RWPE1 (cell line): Measurements from ENCODE around the gene RNF126.

Source experiments
- CTCF ChIA-PET: fragments of 350-600 bp; sonication (Branson Sonifier 250); formaldehyde crosslinking; extraction: SDS; loops from one replicate; lab custom pipeline; 2021; lab: Yijun Ruan, JAX
- POLR2A ChIA-PET: fragments of 400-600 bp; formaldehyde crosslinking; extraction: SDS; loops from one replicate; lab custom pipeline; 2020; ENCODE audit warnings: antibody characterized with exemption; ENCODE audit not compliant: low non-redundant PET; lab: Yijun Ruan, JAX
- DNase-seq: peaks from one replicate; pipeline ENCODE4 v3.0.0; 2012; ENCODE audit warnings: low spot score
- H3K27ac ChIP-seq: fragments of 450-650 bp; 2 replicates; pipeline ENCODE4 v1.5.1; 2017
- CTCF ChIP-seq: fragments of 450-650 bp; conservative IDR thresholded peaks from 2 replicates; pipeline ENCODE4 v1.5.1; 2017; ENCODE audit warnings: low read depth, mild to moderate bottlenecking

RNF126 gene

GRCh38 chr19:686589-687297 lies 23.7 kb upstream of the RNF126 start:
- no peak overlapping the region for H3K27ac ChIP-seq
- ChIA-PET CTCF (no interaction called here), POLR2A (no interaction called here)
- no peak for DNase-seq
- no peak for TF ChIP-seq CTCF

- no peak for TF ChIP-seq CTCF
- no peak for DNase-seq
- ChIA-PET CTCF (no interaction called here), POLR2A (no interaction called here)
- no peak overlapping the region for H3K27ac ChIP-seq
These were observed 22.5 kb upstream of the RNF126 start for GRCh38 chr19:685454-685931.

GRCh38 chr19:682678-683320 lies 19.8 kb upstream of the RNF126 start:
- no peak for TF ChIP-seq CTCF
- ChIA-PET POLR2A (no interaction called here), CTCF (no interaction called here)
- DNase-seq: no peak
- peak overlapping the region; percentile 67 for H3K27ac ChIP-seq

GRCh38 chr19:681029-682019 lies 18.3 kb upstream of the RNF126 start:
- TF ChIP-seq CTCF: no peak
- ChIA-PET CTCF (no interaction called here), POLR2A (interaction anchor here (0.5 kb wide), 1 partner anchor 9 kb away, joined by 5 read pairs; no protein-coding TSS in a partner anchor)
- H3K27ac ChIP-seq: peak overlapping the region; percentile 98
- no peak for DNase-seq

- H3K27ac ChIP-seq: peak overlapping the region; percentile 98
- ChIA-PET POLR2A (no interaction called here), CTCF (interaction anchor here (0.6 kb wide), 1 partner anchor 109 kb away, joined by 3 read pairs; no protein-coding TSS in a partner anchor)
- DNase-seq: peak; percentile 96
- peak; percentile 60 for TF ChIP-seq CTCF
These were observed 17.4 kb upstream of the RNF126 start for GRCh38 chr19:680287-681028.
